Right lobe of liver (tissue), 4 donors: Measurements from ENCODE around the gene LRRC66.

Source experiments
- CTCF ChIP-seq, 4 donors: fragments of 200-600 bp in 3 of 4; fragments of 450-650 bp in 1 of 4; IDR thresholded peaks; one replicate each; pipeline versions ENCODE4 v1.5.1 to v1.8.0; 2016 to 2022; ENCODE audit warnings: antibody characterized with exemption in 4 of 4, mild to moderate bottlenecking in 2 of 4
- POLR2A ChIP-seq: fragments of 450-650 bp; IDR thresholded peaks from one replicate; pipeline ENCODE4 v1.6.1; 2017; ENCODE audit warnings: antibody characterized with exemption, mild to moderate bottlenecking
- donor health status: DM: no; HTN: no; CAD: no.
- donor health status: DM: no; HTN: no; CAD: no.
- donor health status: DM: no; HTN: yes; CAD: no.

GRCh38 chr4:52058275-52058674 lies 38.1 kb upstream of the LRRC66 start:
- TF ChIP-seq POLR2A (no peak), CTCF (IDR thresholded peaks at IDR 0.05) (no peak)
